Epithelial cell of prostate (primary cell): ENCODE results near the gene SZRD1.
A peak's percentile ranks its signal among the peaks of the same experiment; 100 is the strongest.

Experiments used
- DNase-seq: peaks from one replicate; pipeline ENCODE4 v3.0.0-alpha.2; 2011; ENCODE audit warnings: low read depth, low spot score
- H3K27ac ChIP-seq: fragments of 450-650 bp; 2 replicates; pipeline ENCODE4 v1.5.1; 2017; ENCODE audit warnings: mild to moderate bottlenecking

SZRD1 gene

DNA sequence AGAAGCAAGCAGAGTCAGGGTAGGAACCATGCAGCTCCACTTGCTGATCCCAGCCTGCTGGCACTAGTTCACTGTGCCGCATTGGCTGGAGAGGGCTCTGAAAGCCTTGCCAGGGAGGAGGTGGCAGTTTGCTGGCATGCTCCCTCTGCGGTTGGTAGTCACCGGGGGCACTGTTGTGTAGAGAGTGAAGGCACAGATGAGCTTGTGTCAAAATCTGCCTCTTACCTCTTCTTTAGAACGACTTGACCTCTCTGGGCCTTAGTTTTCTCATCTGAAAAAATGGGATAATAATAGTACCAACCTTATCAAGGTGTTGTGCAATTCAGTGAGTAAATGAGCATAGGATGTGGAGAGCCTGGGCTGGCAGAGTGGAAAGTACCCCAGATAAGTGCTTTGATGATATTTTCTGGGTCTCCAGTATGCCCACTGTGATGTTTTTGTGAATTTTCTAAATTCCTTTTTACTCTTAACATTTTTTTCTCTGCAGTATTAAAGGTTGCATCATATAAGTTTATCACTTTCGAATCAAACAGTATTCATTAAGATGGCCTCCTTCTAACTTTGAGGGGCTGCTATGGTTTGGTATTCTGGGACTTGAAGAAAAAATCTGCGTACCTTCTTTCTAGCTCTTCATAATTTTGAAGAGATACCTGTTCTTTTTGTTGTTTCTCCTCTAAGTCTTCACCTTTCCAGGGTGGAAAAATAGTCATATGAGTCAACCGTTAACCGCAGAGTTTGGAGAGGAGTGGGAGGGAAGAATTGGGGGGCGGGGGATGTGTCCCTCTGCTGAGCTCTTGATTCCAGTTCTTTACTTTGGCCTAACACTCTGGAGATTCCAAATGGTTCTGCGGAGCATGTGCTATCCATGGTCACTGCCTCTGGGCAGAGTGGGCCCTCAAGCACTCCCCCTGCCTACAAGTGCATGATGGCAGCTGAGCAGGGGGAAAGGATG lies 26.8 kb downstream of the SZRD1 start:
- DNase-seq: no peak
- no peak overlapping the region for H3K27ac ChIP-seq

DNA sequence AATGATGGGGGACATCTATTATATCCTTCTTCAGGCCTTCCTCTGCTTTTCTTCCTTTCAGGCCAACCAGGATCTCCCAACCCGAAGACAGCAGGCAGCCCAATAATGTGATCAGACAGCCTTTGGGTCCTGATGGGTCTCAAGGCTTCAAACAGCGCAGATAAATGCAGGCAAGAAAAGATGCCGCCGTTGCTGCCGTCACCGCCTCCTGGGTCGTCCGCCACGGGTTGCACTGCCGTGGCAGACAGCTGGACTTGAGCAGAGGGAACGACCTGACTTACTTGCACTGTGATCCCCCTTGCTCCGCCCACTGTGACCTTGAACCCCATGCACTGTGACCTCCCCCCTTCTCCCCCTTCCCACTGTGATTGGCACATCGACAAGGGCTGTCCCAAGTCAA lies 27.9 kb downstream of the SZRD1 start:
- H3K27ac ChIP-seq: no peak overlapping the region
- DNase-seq: no peak

DNA sequence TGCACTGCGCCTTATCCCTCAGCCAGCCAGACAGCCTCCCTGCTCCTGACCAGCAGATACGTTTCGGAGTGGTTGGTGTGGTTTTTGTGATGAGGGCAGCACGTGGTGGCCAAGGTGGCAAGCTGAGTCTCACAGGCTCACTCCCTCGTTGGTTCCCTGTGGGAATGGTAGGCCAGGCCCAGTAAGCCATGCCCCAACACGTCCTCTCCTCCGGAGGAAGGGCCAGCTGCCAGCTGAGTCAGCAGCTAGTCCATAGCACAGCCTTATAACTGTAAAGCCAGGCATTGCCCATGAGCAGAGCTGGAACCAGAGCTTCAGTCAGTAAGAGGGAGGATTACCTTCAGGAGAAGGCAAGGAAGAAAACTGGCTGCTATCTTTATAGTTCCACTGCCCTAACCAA lies 29.5 kb downstream of the SZRD1 start:
- DNase-seq: peak; percentile 92
- peak overlapping the region; percentile 43 for H3K27ac ChIP-seq

DNA sequence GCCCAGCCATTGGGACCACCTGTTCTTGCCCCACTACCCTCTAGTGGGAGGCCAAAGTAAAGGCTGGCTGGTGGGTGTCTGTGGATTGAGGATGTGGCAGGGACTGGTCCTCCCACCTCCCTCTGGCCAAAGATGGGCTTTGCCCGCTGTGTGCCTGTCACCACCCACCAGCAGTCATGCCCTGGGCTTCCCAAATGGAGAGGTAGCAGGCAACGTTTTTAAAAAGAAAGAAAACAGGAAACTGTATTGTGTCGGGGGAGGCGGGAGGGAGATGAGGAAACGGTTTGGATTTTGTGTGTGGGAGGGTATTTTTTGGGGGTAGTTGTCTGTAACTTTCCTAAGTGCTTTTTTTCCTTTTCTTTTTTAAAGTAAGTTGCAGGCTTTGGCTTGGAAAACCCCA lies 30.1 kb downstream of the SZRD1 start:
- H3K27ac ChIP-seq: no peak overlapping the region
- DNase-seq: no peak

DNA sequence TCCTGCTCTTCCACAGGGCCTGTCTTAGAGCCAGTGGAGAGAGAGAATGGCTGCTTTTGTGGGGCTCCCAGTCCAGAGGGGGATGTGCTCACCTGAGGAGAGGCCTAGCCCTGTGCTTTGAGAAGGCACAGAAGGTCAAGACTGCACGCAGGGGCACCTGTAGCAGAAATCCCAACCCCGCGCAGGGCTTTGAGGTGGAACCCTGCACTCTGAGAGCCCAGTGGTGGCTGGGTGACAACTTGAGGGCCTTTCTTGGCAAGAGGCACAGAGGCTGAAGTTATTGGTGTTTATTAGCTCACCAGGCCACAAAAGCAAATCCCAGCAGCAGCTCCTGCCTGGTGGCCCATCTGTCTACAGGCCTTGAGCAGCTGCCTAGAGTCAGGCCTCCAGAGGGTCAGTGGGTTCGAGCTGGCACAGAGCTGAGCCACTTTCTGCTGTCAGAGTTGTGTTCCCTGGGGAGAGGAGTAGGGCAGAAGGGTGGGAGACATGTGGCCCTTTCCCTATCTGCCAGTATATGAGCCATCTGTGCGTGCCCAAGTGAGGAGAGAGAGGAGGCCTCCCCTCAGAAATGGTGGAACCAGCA lies 31.4 kb downstream of the SZRD1 start:
- no peak for DNase-seq
- no peak overlapping the region for H3K27ac ChIP-seq

DNA sequence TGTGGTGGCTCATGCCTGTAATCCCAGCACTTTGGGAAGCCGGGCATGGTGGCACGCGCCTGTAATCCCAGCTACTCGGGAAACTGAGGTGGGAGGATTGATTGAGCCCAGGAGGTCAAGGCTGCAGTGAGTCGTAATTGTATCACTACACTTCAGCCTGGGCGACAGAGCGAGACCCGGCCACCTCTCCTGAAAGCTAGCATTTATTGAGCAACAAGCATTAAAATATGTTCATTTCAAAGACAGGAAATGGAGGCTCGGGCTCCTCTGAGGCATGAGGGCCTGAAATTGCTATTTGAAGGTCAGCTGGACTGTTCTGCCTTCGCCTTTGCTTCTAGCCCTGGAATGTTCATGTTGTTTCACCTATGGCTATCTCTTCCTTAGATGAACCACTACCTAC lies 35.7 kb downstream of the SZRD1 start:
- no peak for DNase-seq
- no peak overlapping the region for H3K27ac ChIP-seq

DNA sequence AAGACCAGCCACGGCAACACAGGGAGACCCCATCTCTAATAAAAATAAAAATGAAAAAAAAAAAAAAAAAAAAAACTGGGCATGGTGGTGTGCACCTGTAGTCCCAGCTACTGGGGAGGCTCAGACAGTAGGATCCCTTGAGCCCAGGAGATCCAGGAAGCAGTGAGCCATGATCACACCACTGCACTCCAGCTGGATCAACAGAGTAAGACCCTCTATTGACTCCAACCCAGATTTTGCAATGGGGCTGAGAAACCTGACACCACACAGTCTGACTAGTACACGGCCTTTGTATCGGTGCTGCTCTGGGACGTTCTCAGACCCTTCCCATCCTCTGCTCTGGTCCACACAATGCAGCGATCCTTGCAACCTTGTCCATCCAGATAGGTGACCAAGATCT lies 38.4 kb downstream of the SZRD1 start:
- no peak for DNase-seq
- no peak overlapping the region for H3K27ac ChIP-seq

DNA sequence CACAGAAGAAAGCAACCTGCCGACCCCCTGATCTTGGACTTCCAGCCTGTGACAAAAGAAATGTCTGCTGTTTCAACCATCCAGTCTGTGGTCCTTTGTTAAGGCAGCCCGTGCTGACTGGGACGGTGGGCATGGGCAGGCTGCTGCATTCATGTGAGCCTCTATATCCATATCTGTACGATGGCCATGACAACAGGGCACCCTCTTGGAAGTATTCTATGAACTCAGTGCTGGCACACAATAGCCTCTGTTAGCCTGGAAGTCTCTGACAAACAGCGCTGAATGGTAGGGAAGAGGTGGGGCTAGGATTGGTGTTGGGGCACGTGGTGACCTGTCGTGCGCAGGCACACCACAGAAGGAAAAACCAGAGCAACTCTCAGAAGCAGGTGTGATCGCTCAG lies 39.8 kb downstream of the SZRD1 start:
- H3K27ac ChIP-seq: no peak overlapping the region
- DNase-seq: no peak

DNA sequence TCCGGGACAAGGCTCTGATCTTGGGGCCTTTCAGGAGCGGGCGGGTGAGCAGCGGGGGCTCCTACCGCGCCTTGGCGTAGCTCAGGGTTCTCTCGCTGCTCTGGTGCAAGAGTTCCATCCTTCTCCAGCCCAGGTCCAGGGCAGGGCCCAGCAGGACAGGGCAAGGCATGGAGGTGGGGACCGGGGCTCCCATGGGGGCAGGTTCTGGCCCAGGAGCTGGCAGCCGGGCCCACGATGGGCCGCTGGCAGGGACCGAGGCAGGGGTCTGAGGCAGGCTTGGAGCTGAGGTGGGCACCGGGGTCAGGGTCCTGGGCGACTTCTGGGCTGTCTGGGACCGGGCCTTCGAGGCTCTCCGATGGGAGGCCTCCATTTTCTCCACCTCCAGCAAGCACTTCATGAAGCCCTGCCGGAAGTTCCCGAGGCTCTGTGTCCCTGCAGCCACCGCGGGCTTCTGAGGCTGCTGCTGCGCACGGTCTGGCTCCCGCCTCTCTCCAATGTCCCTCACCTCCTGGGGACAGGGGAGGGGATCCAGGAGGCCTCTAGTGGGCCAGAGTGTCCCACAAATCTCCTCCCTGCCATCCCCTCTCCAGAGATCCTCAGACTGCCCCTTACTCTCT lies 42.6 kb downstream of the SZRD1 start:
- no peak for DNase-seq
- no peak overlapping the region for H3K27ac ChIP-seq

DNA sequence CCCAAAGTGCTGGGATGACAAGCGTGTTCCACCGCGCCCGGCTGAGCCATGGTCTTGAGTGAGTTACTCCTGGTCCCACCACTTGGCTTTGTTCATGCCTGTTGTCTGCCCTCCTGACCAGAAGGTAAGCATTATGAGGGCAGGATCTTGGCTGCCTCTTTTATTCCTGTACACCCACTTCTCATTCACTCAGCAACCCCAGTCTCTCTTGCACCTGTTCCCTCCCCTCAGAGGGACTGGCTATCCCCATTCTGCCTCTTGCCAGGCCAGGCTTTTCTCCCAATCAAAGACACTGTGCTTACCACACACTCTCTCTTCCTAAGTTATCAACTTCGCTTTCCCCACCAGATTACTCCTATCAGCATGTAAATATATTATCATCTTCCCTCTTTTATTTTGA lies 43.8 kb downstream of the SZRD1 start:
- no peak for DNase-seq

DNA sequence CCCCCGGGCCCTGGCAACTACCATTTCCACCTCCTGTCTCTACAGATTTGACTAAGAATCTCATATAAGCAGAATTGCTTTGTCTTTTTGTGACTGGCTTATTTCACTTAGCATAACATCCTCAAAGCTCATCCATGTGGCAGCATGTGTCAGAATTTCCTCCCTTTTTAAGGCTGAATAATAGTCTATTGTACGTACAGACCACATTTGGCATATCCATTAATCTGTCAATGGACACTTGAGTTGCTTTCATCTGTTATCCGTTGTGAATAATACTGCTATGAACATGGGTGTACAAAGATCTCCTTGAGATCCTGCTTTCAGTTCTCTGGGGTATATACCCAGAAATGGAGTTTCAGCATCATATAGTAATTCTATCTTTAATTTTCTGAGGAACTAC lies 46.1 kb downstream of the SZRD1 start:
- no peak for DNase-seq
- no peak overlapping the region for H3K27ac ChIP-seq

More for the DNA sequence above, 43.8 kb downstream of the SZRD1 start:
- no peak overlapping the region for H3K27ac ChIP-seq

DNA sequence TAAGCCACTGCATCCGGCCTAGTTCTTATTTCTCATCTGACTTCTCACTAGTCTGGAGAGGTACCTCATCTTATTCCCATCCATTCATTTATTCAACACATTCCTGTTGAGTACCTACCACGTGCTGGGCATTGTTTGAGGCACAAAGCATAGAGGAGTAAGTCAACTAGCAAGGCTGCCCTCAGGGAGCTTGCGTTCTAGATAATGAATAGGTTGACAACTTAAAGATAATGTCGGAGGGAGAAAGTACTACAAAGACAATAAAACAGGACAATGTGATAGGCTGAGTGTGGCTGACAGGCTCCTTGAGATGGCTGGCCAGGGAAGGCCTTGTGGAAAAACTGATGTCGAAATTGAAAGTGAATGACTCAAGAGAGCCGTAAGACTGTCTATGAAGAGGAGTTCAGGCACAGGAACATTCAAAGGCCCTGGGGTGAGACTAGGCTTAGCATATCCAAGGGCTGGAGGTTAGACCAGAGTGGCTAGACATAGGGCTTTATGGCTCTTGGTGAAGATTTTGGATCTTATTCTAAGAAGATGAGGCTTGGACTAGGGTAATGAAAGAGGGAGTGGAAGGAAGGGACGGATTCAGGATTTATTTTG lies 51.9 kb downstream of the SZRD1 start:
- H3K27ac ChIP-seq: no peak overlapping the region
- no peak for DNase-seq

DNA sequence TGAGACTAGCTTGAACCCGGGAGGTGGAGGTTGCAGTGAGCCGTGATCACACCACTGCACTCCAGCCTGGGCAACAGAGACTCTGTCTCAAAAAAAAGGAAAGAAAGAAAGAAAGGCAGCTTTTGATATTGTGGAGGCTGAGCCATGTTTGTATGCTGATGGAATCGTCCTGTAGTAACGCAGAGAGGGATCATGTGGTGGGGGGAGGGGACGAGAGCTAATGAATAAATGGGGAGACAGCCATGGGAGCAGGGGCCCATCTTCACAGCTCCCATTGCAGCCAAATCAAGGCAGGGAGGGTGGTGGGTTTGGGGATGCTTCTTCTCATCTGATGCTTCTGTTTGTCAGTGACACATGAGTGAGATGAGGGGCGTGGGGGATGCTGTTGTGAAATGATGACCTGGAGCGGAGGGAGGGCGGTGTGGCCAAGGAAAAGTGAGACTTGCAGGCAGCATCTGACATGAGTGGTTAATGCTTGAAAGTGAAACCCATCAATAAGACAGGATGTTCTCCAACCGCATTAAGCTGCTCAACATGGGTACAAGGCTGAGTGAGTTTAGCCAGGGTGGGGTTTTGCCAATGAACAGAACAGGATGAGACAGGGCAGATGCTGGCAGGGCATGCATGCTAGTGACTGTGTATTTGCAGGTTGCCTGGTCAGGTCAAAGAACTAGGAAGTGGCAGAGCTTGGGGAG lies 53.5 kb downstream of the SZRD1 start:
- H3K27ac ChIP-seq: no peak overlapping the region
- no peak for DNase-seq

DNA sequence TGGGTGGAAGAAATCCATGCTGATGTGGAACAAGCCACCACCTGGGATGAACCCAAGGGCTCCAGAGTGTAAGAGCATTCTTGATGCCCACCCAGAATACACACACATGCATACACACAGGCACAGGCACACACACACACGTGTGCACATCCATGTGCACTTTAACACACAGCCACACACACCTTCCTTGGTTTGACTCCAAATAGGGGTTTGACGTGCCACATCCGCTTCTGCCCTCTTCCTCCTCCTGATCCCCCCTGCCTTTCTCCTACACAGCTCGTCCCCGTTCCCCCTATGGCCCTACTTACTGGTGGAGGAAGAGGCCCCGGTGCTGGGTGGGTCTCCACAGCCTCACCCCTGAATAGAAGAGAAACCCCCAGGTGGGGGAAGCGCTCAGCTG lies 54.2 kb downstream of the SZRD1 start:
- H3K27ac ChIP-seq: no peak overlapping the region
- DNase-seq: no peak

DNA sequence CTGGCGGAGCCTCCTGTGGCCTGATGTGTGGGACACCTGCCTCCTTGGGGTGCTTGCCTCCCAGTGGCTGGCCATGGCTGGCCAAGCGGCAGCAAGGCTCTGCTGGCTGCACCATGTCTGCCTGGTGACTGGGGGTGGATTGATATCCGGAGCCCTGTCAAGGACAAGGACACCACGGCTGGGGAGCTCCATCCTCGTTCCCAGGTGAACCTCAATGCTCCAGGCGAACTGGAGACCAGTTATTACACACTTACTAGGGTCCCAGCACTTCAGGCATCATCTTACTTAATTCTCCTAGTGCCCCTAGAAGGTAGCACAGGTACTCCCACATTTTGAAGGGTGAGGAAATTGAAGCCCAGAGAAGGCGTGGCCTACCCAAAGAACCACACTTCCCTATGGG lies 55.0 kb downstream of the SZRD1 start:
- DNase-seq: no peak
- no peak overlapping the region for H3K27ac ChIP-seq

DNA sequence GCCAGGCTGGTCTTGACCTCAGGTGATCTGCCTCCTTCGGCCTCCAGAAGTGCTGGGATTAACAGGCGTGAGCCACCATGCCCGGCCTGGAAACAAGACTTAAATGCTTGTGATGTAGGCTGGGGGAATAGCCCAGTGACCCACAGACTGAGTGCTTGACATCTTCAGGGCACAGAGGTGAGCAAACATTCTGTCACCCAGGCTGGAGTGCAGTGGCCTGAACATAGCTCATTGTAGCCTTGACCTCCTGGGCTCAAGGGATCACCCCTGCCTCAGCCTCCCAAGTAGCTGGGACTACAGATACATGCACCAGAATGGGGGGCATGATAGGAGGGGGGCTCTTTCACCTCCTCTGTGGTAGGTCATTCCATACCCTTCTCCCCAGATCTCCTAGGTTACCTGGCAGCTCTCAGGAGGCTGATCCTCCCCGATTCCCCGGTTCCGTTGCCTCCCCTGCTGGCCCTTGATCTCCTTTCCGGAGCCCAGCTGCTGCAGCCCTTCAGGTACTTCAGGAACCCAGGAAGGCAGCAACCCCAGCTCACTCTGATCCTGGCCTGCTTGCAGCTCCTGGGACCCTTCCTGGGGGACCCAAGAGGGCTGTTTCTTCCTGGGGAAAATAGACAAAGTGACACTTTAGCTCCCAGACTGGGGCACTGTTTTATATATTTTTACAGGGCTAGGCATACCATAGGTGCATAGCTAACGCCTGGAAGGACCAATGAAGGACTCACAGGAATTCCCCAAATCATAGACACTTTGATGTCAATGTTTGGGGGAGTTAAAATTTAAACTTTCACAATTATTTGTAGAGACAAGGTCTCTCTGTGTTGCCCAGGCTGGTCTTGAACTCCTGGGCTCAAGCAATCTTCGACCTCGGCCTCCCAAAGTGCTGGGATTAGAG lies 58.3 kb downstream of the SZRD1 start:
- no peak overlapping the region for H3K27ac ChIP-seq
- DNase-seq: no peak

DNA sequence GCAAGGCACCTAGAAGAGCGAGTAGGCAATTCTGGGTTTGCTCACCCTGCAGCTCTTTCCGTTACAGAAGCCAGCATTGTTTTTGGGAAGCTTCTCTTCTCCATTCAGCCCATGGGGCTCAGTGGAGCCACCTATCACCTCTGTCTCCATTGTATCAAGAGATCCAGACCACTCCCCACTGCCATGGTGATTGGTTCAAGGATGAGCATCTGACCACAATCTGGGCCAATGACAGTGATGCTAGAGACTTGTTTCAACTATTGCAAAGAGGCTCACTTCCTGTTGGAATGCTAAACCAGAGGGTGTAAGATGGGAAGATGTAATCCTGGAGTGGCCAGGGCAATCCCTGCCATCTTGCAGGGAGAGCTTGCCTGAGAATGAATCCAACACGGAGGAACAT lies 63.6 kb downstream of the SZRD1 start:
- no peak overlapping the region for H3K27ac ChIP-seq
- DNase-seq: no peak

DNA sequence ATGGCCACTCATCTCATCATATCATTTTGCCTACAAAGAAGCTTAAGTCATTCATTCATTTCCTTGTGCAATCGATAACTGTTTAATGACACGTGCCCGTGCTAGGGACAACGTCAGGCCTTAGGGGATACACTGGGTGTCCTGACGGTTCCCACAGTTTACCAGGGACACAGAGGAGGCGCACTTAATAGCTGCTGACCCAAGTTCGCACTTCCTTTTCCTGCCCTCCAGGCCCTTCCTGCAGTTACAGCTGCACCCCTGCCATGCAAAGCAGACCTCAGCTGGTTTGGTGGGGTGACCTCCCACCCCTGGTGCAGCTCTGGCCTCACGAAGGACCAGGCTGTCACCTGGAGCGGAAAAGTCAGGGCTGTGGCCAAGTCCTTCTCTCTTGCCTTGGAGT lies 66.0 kb downstream of the SZRD1 start:
- no peak overlapping the region for H3K27ac ChIP-seq
- no peak for DNase-seq

DNA sequence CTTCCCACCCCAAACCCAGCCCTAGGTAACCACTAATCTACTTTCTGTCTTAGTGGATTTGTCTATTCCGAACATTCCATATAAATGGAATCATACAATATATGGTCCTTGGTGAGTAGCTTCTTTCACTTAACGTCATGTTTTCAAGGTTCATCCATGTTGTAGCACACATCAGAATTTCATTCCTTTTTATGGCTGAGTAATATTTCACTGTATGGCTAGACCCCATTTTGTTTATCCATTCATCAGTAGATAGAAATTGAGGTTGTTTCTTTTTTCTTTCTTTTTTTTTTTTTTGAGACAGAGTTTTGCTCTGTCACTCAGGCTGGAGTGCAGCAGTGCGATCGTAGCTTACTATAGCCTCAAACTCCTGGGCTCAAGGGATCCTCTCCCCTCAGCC lies 67.0 kb downstream of the SZRD1 start:
- H3K27ac ChIP-seq: no peak overlapping the region
- no peak for DNase-seq

DNA sequence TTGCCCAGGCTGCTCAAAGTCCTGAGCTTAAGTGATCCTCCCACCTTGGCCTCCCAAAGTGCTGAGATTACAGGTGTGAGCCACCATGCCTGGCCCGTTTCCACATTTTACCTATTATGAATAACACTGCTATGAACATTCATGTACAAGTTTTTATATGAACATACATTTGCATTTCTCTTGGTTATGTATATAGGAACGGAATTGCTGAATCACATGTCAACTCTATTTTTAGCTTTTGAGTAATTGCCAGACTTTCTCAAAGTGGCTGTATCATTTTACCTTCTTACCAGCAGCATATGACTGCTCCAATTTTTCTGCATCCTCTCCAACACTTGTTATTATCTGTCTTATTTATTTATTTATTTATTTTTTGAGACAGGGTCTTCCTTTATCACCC lies 67.5 kb downstream of the SZRD1 start:
- H3K27ac ChIP-seq: no peak overlapping the region
- DNase-seq: no peak
